Activated T-cell treated with anti-CD3 and anti-CD28 coated beads for 4 hours (primary cell): ENCODE measurements around the gene NEO1.

Experiments used
- DNase-seq: peaks from one replicate; pipeline ENCODE4 v3.0.0-alpha.2; 2020

NEO1 gene

GRCh38 chr15:73337187-73337586 lies 284.9 kb downstream of the NEO1 start:
- no peak for DNase-seq

GRCh38 chr15:73338058-73338457 lies 285.8 kb downstream of the NEO1 start:
- DNase-seq, result no peak

- no peak for DNase-seq
These were observed 286.5 kb downstream of the NEO1 start for GRCh38 chr15:73338606-73339374.

GRCh38 chr15:73340502-73341192 lies 288.4 kb downstream of the NEO1 start:
- DNase-seq, result no peak

GRCh38 chr15:73341886-73342600 lies 289.8 kb downstream of the NEO1 start:
- no peak for DNase-seq

GRCh38 chr15:73344056-73344455 lies 291.8 kb downstream of the NEO1 start:
- DNase-seq, result no peak

- no peak for DNase-seq
These were observed 293.4 kb downstream of the NEO1 start for GRCh38 chr15:73345658-73346057.

GRCh38 chr15:73346735-73347312 lies 294.6 kb downstream of the NEO1 start:
- DNase-seq, result peak; percentile 35

- no peak for DNase-seq
These were observed 296.9 kb downstream of the NEO1 start for GRCh38 chr15:73349191-73349590.

GRCh38 chr15:73352082-73352481 lies 299.8 kb downstream of the NEO1 start:
- no peak for DNase-seq

- no peak for DNase-seq
These were observed 301.5 kb downstream of the NEO1 start for GRCh38 chr15:73353734-73354133.

GRCh38 chr15:73354241-73354640 lies 302.0 kb downstream of the NEO1 start:
- no peak for DNase-seq
